GM19372 (cell line): Measurements from ENCODE around the gene ADAM8.

Experiments used
- ATAC-seq: cut with Tn5 transposase; IDR thresholded peaks from one replicate; pipeline ENCODE4 v1.9.1; 2021; ENCODE audit warnings: mild to moderate bottlenecking, low read depth, moderate library complexity; ENCODE audit not compliant: unreplicated experiment

ADAM8 gene

DNA sequence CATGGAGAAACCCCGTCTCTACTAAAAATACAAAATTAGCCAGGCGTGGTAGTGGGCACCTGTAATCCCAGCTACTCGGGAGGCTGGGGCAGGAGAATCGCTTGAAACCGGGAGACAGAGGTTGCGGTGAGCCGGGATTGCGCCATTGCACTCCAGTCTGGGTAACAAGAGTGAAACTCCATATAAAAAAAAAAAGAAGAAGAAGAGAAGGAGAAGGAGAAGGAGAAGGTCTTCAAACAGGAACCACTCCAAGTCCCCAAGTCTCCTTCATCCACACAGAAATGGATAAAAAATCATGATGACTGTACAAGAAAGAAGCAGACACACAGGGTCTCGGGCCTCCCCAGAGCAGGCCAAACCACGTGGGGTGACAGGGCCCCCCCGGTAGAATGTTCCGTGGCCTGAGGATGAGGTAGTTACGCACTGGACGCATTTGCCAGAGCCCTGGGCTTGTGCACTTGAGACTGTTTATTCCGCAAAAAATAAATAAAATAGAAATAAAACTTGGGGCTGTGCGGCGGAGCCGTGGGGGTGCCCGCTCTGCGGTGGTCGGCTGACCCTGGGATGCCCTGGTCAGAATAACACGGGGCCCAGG, 23.2 kb downstream of the ADAM8 start:
- ATAC-seq = no peak

GRCh38 chr10:133252223-133252552, 24.5 kb downstream of the ADAM8 start:
- ATAC-seq = no peak

- ATAC-seq = no peak
Measured at GRCh38 chr10:133251388-133252222, 25.1 kb downstream of the ADAM8 start.

GRCh38 chr10:133249975-133250754, 26.5 kb downstream of the ADAM8 start:
- ATAC-seq = no peak

DNA sequence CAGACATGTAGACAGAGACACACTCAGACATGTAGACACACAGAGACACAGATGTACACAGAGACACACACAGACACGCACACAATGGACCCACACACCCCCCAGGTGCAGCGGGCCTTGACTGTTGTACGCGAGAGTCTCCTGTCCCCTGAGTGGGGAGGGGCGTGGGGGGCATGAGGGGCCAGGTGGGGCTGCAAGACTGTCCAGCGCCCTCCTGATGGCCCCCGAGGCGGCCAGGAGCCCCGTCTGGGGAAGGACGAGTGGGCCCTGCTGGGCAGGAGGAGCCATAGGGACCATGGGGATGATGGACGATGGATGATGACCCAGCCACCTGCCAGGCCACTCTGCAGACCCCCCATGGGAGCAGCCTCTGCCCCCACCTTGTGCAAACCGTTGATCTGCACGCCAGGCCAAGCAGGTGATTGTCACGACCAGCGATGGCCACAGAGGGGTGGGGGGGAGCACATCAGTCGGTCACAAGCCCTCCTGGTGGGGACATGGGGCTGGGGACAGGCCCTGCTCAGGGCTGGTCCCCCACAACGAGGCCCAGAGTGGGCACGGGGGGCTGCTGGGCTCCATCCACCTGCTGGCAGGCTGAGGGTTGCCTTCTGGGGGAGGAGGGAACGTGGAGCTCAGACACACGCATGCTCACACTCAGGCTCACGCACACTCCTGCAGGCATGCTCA, 27.4 kb downstream of the ADAM8 start:
- no peak for ATAC-seq

DNA sequence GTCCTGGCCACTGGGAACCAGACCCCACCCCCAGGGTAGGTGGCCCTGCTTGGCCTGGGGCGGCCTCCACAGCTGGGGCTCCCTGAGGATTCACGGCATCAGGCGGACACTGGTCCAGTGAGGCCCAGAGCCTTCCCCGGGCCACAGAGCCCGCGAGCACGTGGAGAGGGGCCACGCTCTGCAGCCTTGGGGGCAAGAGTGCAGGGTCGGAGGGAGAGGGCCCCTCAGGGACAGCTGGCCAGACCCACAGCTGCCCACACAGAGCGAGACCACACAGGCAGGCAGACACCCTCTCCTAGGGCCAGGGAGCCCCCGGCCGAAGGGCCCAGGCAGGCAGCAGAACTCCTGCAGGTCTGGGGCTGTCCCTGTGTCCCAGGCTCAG, 28.3 kb downstream of the ADAM8 start:
- ATAC-seq = no peak

DNA sequence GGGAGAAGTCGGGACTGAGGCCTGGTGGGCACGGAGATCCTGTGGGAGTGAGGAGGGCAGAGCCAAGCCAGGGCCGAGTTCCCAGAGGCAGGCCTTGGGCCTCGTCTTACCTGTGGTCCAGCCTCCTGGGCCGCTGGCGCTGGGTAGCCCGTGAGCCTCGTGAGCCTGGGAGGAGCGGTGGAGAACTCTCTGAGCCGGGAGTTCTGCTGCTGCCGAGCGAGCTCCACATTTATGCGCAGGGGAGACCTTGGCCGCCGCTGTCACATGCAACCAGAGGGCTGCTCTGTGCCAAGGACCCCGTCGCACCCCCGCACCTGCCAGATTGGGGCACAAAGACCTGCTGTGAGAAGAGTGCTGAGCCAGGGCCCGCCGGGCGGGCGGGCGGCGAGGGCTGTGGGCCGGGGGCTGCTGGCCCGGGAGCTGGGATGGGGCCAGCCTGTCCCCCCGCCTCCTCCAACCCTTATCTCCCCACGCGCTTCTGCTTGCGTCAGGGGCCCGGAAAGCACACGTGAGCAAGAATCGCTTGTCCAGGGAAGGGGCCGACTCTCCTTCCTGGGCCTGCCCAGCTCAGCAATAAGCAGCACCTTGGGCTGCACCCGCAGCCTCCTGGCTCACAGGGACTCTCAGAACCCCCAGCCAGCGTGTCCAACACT, 28.9 kb downstream of the ADAM8 start:
- no peak for ATAC-seq

DNA sequence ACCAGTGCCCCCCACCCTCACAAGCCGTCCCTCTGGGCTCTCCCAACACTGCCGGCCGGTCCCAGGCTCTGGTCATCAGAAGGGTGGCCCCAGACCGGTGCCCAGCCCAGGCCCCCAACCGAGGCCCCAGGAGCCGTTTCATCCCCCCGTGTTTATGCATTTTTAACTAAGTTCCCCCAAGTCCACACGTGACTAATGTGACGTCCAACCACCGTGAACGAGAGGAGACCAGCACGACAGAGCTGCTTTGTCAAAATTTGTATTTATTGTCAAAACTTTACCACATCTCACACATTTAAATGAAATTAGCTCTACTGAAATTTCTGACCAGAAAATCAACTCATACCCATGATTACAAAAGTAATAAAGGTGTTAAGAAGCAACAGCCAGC, 30.4 kb downstream of the ADAM8 start:
- ATAC-seq = no peak

GRCh38 chr10:133245439-133246235, 31.0 kb downstream of the ADAM8 start:
- no peak for ATAC-seq

DNA sequence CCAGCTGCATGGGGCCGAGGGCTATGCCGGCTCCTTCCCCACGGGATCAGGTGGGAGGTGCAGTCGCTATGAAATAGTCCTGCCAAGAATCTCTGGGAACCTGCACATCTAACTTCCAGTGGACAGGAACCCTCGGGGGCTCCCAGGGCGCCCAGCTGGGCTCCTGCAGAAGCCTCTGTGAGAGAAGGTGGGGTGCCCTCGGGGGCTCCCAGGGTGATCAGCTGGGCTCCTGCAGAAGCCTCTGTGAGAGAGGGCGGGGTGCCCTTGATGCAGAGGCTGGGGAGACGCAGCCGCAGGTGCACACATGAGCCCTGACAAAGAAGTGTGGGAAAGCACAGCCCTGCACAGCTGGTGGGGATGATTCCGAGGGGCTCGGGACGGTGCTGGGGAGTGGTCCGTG, 33.1 kb downstream of the ADAM8 start:
- no peak for ATAC-seq

- no peak for ATAC-seq
Measured at GRCh38 chr10:133242611-133243356, 33.9 kb downstream of the ADAM8 start.

- no peak for ATAC-seq
Measured at GRCh38 chr10:133241501-133242205, 35.0 kb downstream of the ADAM8 start.

DNA sequence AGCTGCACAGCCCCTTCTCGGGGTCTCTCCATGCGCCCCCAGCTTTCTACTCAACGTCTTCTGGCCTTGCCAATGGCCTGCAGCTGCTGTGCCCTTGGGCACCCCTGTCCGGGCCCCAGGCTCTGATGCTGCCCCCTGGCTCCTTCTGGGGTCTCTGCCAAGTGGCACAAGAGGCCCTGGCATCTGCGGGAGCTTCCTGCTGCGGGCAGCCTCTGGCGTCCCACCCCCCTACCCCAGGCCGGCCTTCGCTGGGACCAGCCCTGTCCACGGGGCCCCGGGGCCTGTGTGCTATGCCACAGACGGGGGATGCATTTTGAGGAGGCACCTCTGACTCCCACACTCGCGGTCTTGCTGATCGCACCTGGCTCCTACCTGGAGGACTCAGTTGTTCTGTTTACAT, 36.7 kb downstream of the ADAM8 start:
- no peak for ATAC-seq

GRCh38 chr10:133238466-133238804, 38.2 kb downstream of the ADAM8 start:
- ATAC-seq = no peak

DNA sequence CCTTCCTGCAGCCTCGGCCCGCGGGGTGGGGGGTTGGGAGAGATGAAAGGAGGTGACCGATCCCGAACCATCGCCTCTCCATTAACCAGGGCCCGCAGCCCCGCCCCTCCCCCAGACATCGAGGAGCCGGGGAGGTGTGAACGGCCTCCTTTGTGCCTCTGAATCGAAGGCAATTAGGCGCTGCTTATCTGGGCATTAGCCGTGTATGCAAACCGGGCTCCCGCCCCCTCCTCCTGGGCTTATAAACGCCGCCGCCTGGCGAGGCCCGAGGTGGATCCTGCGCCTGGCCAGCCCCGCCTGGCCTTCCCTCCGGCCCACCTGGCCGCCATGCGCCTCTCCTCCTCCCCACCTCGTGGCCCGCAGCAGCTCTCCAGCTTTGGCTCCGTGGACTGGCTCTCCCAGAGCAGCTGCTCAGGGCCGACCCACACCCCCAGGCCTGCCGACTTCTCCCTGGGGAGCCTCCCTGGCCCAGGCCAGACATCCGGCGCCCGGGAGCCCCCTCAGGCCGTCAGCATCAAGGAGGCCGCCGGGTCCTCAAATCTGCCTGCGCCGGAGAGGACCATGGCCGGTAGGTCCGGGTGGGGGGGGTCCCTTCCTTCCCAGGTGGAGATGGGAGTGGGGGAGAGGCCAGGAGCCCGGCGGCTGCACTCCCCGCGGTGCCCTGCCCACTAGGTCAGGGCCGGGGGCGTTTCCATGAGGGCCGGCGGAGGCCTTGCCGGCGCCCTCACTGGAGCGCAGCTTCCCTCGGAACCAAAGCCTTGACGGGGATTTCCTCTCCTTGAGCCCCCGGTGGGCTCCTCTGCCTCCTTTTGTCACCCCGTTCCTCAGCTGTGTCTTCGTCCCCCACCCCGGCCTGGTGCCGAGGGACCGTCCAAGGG, 38.8 kb downstream of the ADAM8 start, which contains the start of gene VENTX:
Gene VENTX (plus strand): TSS at position 268 of the 878 bp plus-strand sequence. CDS start 60 bp downstream, at position 328.
- ATAC-seq = no peak

GRCh38 chr10:133237241-133237587, 39.5 kb downstream of the ADAM8 start:
- no peak for ATAC-seq

DNA sequence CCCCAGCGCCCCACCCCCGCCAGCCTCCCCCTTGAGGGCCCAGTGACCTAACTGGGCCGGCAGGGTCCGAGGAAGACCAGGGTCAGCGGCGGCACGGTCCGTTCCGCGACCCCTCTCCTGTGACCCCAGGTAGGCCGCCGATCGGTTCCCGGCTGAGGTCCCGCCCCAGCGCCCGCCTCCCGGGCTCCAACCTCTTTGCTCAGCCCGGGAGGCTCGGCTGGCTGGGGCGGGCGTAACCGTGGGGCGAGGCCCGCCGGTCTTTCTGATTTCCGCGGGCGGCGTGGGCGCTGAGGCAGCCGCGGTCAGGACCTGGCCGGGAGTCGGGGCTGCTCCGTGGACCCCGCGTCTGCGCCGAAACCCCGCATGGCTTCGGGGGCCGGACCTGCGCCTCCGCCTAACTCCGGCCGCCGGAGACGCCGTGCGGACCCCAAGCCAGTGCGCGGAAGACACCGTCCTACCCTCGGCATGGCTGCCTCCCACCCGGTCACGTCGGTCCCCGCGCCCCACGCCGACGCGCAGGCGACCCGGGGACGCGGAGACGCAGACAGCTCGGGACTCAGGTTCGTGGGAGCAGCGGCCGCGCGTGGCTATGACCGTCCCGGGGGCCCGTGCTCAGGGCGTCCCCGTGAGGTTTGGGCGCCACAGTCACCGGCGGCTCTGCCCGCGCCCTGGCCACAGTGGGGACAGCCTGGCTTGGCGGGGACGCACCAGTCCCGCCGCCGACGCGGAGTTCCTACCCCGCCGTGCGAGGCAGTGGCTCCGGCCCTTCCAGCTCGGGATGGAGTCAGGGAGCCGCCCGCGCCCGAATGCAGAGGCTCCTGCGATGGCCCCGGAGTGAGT, 40.0 kb downstream of the ADAM8 start:
- ATAC-seq = no peak
